K562 (cell line): ENCODE data around the gene AMT.

Source experiments
- BHLHE40 ChIP-seq: IDR thresholded peaks from 2 replicates; pipeline ENCODE4 v1.6.1; 2011; ENCODE audit warnings: low read length, improper control_type of control experiment
- CEBPB ChIP-seq: fragments of 450-650 bp; IDR thresholded peaks from 2 replicates; pipeline ENCODE4 v1.6.1; 2016; ENCODE audit warnings: missing genetic modification characterization, missing compliant biosample characterization
- MAZ ChIP-seq, 2 experiments: fragments of 450-650 bp in 1 of 2; sonication (generic) in 1 of 2; formaldehyde crosslinking; IDR thresholded peaks in 1 of 2; conservative IDR thresholded peaks in 1 of 2; 2 replicates each; pipeline versions ENCODE4 v1.4.0 to v1.5.0; 2020; ENCODE audit warnings: mild to moderate bottlenecking in 1 of 2, missing genetic modification reagents in 1 of 2
- RFX5 ChIP-seq: IDR thresholded peaks from 2 replicates; pipeline ENCODE4 v1.6.1; 2011; ENCODE audit warnings: low read depth, mild to moderate bottlenecking, improper control_type of control experiment, low read length
- TCF7L2 ChIP-seq: fragments of 150-350 bp; IDR thresholded peaks from 2 replicates; pipeline ENCODE4 v1.6.1; 2016; ENCODE audit warnings: low read depth, mild to moderate bottlenecking, low read length, moderate library complexity
- TF ChIP-seq, protein P1 (sequence below), 2 experiments: fragments of 450-650 bp; formaldehyde crosslinking in 1 of 2; IDR thresholded peaks; 2 replicates each; pipeline versions ENCODE4 v1.4.0 to v1.6.1; 2014 to 2020; ENCODE audit warnings: mild to moderate bottlenecking in 2 of 2, borderline replicate concordance in 1 of 2, low read depth in 1 of 2

DNA sequence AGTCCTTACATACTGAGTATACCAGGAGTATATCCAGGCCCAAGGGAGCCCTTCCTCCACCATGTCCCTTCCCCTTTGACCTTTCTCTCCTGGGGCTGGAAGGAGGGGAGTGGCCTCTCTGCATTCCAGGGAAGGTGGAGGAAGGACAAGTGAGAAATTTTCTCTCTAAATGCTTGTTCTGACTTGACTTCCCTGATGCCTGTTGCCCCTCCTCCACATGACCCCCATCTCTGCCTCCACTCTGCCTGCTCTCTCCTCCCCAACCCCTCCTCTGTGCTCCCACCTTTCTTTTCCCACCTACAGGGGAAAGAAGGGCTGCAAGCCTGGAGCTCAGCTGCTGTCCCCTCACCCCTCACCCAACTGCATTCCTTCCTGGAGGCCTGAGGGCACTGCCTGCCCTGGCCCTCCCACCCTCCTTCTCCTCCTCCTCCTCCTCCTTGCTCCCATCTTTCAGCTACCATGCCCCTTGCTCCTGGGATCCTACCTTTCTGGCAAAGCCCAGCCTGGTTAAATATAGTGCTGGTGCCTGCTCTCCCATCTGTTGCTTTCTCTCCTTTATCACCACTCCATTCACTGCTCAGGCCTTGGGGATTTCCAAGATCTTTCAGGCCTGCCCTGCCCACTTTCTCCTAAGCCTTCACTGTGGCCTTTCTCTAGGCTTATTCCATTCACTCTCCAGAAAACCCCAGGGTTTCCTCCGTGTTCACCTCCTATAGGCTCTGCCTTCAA is 39.3 kb upstream of the AMT start:
- TF ChIP-seq MAZ (CRISPR knock-in tag; conservative IDR thresholded peaks at IDR 0.05 in 1 of 2, IDR thresholded peaks at IDR 0.05 in 1 of 2): no peak
- no peak for TF ChIP-seq CEBPB (tag)
- no peak for TF ChIP-seq TCF7L2
- TF ChIP-seq, protein P1, sequence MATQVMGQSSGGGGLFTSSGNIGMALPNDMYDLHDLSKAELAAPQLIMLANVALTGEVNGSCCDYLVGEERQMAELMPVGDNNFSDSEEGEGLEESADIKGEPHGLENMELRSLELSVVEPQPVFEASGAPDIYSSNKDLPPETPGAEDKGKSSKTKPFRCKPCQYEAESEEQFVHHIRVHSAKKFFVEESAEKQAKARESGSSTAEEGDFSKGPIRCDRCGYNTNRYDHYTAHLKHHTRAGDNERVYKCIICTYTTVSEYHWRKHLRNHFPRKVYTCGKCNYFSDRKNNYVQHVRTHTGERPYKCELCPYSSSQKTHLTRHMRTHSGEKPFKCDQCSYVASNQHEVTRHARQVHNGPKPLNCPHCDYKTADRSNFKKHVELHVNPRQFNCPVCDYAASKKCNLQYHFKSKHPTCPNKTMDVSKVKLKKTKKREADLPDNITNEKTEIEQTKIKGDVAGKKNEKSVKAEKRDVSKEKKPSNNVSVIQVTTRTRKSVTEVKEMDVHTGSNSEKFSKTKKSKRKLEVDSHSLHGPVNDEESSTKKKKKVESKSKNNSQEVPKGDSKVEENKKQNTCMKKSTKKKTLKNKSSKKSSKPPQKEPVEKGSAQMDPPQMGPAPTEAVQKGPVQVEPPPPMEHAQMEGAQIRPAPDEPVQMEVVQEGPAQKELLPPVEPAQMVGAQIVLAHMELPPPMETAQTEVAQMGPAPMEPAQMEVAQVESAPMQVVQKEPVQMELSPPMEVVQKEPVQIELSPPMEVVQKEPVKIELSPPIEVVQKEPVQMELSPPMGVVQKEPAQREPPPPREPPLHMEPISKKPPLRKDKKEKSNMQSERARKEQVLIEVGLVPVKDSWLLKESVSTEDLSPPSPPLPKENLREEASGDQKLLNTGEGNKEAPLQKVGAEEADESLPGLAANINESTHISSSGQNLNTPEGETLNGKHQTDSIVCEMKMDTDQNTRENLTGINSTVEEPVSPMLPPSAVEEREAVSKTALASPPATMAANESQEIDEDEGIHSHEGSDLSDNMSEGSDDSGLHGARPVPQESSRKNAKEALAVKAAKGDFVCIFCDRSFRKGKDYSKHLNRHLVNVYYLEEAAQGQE (IDR thresholded peaks at IDR 0.05; ENCODE audit: borderline replicate concordance): no peak
- TF ChIP-seq, protein P1 (CRISPR knock-in tag; IDR thresholded peaks at IDR 0.05; ENCODE audit: low read depth): no peak
- no peak for TF ChIP-seq RFX5
- no peak for TF ChIP-seq BHLHE40
